Type B pancreatic cell (in vitro differentiated cells): ENCODE results near the gene HIVEP3. TPM values are rescaled to one million over a fixed set of nuclear protein-coding genes. Genes with fewer than 3 reads are reported as not detected.

ENCODE experiments used
- DNase-seq: peaks from one replicate; pipeline ENCODE4 v3.0.0; 2021; ENCODE audit warnings: mixed read lengths; ENCODE audit not compliant: unreplicated experiment; ENCODE audit errors: extremely low spot score
- H3K27ac Mint-ChIP-seq: 2 replicates; pipeline ENCODE4 v1.8.0; 2021; ENCODE audit warnings: mild to moderate bottlenecking, mixed read lengths
- H3K27me3 Mint-ChIP-seq: 2 replicates; pipeline ENCODE4 v1.8.0; 2021; ENCODE audit warnings: mixed read lengths
- H3K36me3 Mint-ChIP-seq: 2 replicates; pipeline ENCODE4 v1.8.0; 2021; ENCODE audit warnings: mixed read lengths
- H3K4me1 Mint-ChIP-seq: one replicate; pipeline ENCODE4 v1.8.0; 2021; ENCODE audit warnings: mixed read lengths; ENCODE audit not compliant: unreplicated experiment
- H3K4me3 Mint-ChIP-seq: 2 replicates; pipeline ENCODE4 v1.8.0; 2021; ENCODE audit warnings: mild to moderate bottlenecking, mixed read lengths
- H3K9me3 Mint-ChIP-seq: 2 replicates; pipeline ENCODE4 v1.8.0; 2021; ENCODE audit warnings: mixed read lengths
- total RNA-seq: library from RNA; stranded (reverse); gene quantifications from 2 replicates; pipeline ENCODE4 v1.2.1, GENCODE V29; 2021; ENCODE audit warnings: low replicate concordance
- TF ChIP-seq, protein P1 (sequence below): fragments of 200-600 bp; sonication (generic); conservative IDR thresholded peaks from 2 replicates; pipeline ENCODE4 v1.5.0; 2021; ENCODE audit warnings: antibody characterized with exemption, mild to moderate bottlenecking

The HIVEP3 gene
- total RNA-seq, 1 donor from 2014 or later, result 9.2 TPM

DNA sequence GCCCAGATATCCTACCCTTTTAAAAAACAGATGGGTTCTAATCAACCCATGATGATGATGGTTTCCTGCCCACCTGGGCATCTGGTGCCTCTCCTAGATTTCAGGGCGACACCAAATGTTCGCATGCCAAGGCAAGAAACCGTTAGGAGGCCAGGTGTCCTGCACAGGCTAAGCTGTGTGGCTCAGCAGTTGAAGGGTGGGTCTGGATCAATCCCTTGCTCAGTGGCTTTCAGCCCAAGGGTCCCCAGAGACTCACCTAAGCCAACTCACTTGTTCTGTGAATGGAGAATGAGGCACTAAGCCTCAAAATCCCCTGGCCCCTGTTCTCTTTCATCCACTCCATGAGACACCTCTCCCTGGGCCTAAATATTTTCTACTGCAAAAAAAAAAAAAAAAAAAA is 265.1 kb downstream of the HIVEP3 start:
- Mint-ChIP-seq H3K36me3 (no peaks in the 10 kb centered on the region), H3K27ac (no peak overlapping the region), H3K27me3 (peaks cover 19% of the 10 kb centered on the region), H3K4me3 (no peak overlapping the region), H3K9me3 (no peaks in the 10 kb centered on the region), H3K4me1 (peaks cover 7% of the 10 kb centered on the region)
- no peak for DNase-seq
- TF ChIP-seq, protein P1, sequence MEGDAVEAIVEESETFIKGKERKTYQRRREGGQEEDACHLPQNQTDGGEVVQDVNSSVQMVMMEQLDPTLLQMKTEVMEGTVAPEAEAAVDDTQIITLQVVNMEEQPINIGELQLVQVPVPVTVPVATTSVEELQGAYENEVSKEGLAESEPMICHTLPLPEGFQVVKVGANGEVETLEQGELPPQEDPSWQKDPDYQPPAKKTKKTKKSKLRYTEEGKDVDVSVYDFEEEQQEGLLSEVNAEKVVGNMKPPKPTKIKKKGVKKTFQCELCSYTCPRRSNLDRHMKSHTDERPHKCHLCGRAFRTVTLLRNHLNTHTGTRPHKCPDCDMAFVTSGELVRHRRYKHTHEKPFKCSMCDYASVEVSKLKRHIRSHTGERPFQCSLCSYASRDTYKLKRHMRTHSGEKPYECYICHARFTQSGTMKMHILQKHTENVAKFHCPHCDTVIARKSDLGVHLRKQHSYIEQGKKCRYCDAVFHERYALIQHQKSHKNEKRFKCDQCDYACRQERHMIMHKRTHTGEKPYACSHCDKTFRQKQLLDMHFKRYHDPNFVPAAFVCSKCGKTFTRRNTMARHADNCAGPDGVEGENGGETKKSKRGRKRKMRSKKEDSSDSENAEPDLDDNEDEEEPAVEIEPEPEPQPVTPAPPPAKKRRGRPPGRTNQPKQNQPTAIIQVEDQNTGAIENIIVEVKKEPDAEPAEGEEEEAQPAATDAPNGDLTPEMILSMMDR, result no peak

- H3K27ac Mint-ChIP-seq, result no peak overlapping the region
- peaks cover 17% of the 10 kb centered on the region for H3K27me3 Mint-ChIP-seq
- DNase-seq, result no peak
- TF ChIP-seq, protein P1, result no peak
- no peaks in the 10 kb centered on the region for H3K36me3 Mint-ChIP-seq
- H3K4me1 Mint-ChIP-seq, result peaks cover 7% of the 10 kb centered on the region
- H3K4me3 Mint-ChIP-seq, result no peak overlapping the region
- no peaks in the 10 kb centered on the region for H3K9me3 Mint-ChIP-seq
Observed at GRCh38 chr1:41652384-41653265, 266.1 kb downstream of the HIVEP3 start.

DNA sequence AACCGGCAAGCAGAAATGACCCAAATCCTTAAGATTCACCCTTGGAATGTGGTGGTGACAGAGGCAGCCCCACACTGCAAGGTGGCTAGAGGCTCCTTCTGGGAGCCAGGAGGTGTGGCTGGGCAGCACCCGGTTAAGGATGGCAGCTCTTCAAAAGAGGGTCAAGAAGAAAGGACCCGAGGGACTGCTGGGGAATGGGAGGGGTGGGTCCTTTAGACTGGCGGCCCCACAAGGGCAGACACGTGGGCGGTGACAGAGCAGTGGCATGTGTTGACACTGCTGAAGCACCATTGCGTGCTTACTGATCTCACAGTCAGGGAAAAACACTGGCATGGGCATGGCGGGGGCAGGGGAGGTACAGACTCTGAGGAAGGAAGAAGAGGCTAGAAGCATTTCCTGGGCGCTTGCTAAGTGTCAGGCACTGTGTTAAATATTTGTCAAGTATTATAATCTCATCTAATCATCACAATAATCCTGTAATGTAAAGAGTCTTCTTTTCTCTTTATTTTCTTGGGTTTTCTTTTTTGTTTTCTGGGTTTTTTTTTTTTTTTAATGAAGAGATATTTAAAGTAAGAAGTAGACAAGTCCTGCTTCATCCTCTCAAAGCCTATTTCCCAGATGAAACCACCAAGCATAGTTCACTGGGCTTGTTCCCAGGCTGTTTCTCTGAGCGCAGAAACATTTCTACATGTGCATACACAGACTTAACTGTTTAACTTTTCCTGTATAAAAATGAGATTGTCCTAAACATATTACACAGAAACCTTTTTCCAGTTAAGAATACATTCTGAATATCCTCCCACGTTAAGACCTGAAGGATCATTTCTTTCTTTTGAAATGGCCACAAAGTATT is 268.5 kb downstream of the HIVEP3 start:
- Mint-ChIP-seq H3K9me3 (no peaks in the 10 kb centered on the region), H3K36me3 (no peaks in the 10 kb centered on the region), H3K4me1 (no peaks in the 10 kb centered on the region), H3K27me3 (peaks cover 7% of the 10 kb centered on the region), H3K27ac (no peak overlapping the region), H3K4me3 (no peak overlapping the region)
- TF ChIP-seq, protein P1, result no peak
- no peak for DNase-seq

- Mint-ChIP-seq H3K4me1 (no peaks in the 10 kb centered on the region), H3K4me3 (no peak overlapping the region), H3K36me3 (no peaks in the 10 kb centered on the region), H3K27ac (no peak overlapping the region), H3K9me3 (no peaks in the 10 kb centered on the region), H3K27me3 (peaks cover 7% of the 10 kb centered on the region)
- DNase-seq, result no peak
- TF ChIP-seq, protein P1, result no peak
Observed at GRCh38 chr1:41649396-41650027, 269.2 kb downstream of the HIVEP3 start.

DNA sequence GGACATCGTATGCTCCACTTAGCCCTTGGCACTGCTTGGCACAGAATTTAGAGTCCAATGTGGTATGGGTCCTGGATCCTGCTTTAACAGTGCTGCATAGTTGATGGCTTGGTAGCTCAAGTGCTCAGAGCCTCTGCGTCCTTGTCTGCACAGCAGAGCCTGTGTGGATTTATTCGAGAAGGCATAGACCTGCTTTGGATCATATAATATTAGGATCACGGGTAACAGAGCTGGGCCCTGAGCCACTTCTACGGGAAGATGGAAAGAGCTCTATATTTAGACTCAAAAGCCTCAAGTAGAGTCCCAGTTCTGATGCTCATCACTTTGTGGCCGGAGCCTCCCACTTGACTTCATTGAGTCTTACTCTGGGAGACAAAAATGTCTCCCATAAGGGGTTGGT is 269.9 kb downstream of the HIVEP3 start:
- Mint-ChIP-seq H3K27me3 (peaks cover 7% of the 10 kb centered on the region), H3K27ac (no peak overlapping the region), H3K4me3 (no peak overlapping the region), H3K9me3 (no peaks in the 10 kb centered on the region), H3K4me1 (no peaks in the 10 kb centered on the region), H3K36me3 (no peaks in the 10 kb centered on the region)
- TF ChIP-seq, protein P1, result no peak
- DNase-seq, result no peak
